K562 (cell line): ENCODE data around the gene PTPRE.

Experiments used
- BRD4 ChIP-seq: fragments of 200-600 bp; sonication (generic); IDR thresholded peaks from 2 replicates; pipeline ENCODE4 v1.6.1; 2017; ENCODE audit warnings: inconsistent platforms
- HMG20B ChIP-seq: fragments of 250-450 bp; sonication (Bioruptor Pico); IDR thresholded peaks from 2 replicates; pipeline ENCODE4 v1.5.0; 2021; ENCODE audit warnings: mild to moderate bottlenecking
- NR2C2 ChIP-seq, 2 experiments: fragments of 200-800 bp in 1 of 2; sonication (Bioruptor generic) in 1 of 2; sonication (generic) in 1 of 2; formaldehyde crosslinking in 1 of 2; IDR thresholded peaks; 2 replicates each; pipeline versions ENCODE4 v1.6.1 to v1.8.0; 2016 to 2022; ENCODE audit warnings: mild to moderate bottlenecking in 1 of 2, missing compliant biosample characterization in 1 of 2, missing genetic modification characterization in 1 of 2, missing genetic modification reagents in 1 of 2
- POLR2A ChIP-seq: fragments of 450-650 bp; conservative IDR thresholded peaks from 2 replicates; pipeline ENCODE4 v1.6.1; 2016
- TAF1 ChIP-seq: IDR thresholded peaks from 2 replicates; pipeline ENCODE4 v1.6.1; 2011; ENCODE audit warnings: mild to moderate bottlenecking, low read length, moderate library complexity; ENCODE audit not compliant: insufficient read depth, control insufficient read depth, severe bottlenecking; ENCODE audit errors: extremely low read depth
- TF ChIP-seq, protein P1 (sequence below): sonication (generic); formaldehyde crosslinking; IDR thresholded peaks from 2 replicates; pipeline ENCODE4 v1.8.0; 2022; ENCODE audit warnings: mild to moderate bottlenecking, missing genetic modification reagents
- TF ChIP-seq, protein P2 (sequence below): sonication (generic); formaldehyde crosslinking; IDR thresholded peaks from 2 replicates; pipeline ENCODE4 v1.8.0; 2022; ENCODE audit warnings: missing genetic modification reagents, mild to moderate bottlenecking, borderline replicate concordance
- TF ChIP-seq, protein P3 (sequence below), 2 experiments: fragments of 450-650 bp; formaldehyde crosslinking in 1 of 2; IDR thresholded peaks; 2 replicates each; pipeline versions ENCODE4 v1.4.0 to v1.6.1; 2014 to 2020; ENCODE audit warnings: mild to moderate bottlenecking in 2 of 2, borderline replicate concordance in 1 of 2, low read depth in 1 of 2

DNA sequence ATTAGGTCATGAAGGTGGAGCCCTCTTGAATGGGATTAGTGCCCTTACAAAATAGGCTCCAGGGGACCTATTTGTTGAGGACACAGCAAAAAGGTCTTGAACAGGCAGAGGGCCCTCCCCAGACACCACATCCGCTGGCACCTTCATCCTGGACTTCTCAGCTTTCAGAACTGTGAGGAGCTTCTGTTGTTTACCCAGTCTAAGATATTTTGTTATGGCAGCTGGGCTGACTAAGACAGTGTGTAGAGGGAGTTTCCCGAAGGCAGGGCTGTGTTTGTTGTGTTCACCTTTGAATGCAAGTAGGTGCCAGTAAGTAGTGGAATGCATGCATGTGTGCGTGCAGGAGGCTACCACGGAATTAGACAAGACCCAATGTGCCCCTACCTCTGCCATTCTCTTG, 106.7 kb downstream of the PTPRE start:
- TF ChIP-seq, protein P1, sequence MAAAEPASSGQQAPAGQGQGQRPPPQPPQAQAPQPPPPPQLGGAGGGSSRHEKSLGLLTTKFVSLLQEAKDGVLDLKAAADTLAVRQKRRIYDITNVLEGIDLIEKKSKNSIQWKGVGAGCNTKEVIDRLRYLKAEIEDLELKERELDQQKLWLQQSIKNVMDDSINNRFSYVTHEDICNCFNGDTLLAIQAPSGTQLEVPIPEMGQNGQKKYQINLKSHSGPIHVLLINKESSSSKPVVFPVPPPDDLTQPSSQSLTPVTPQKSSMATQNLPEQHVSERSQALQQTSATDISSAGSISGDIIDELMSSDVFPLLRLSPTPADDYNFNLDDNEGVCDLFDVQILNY (CRISPR knock-in tag): no peak
- TF ChIP-seq POLR2A (no peak), BRD4 (no peak), TAF1 (no peak), HMG20B (CRISPR knock-in tag) (no peak), NR2C2 (CRISPR knock-in tag; IDR thresholded peaks at IDR 0.05) (no peak), NR2C2 (tag; IDR thresholded peaks at IDR 0.05) (no peak)
- TF ChIP-seq, protein P2, sequence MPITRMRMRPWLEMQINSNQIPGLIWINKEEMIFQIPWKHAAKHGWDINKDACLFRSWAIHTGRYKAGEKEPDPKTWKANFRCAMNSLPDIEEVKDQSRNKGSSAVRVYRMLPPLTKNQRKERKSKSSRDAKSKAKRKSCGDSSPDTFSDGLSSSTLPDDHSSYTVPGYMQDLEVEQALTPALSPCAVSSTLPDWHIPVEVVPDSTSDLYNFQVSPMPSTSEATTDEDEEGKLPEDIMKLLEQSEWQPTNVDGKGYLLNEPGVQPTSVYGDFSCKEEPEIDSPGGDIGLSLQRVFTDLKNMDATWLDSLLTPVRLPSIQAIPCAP (CRISPR knock-in tag): no peak
- TF ChIP-seq, protein P3, sequence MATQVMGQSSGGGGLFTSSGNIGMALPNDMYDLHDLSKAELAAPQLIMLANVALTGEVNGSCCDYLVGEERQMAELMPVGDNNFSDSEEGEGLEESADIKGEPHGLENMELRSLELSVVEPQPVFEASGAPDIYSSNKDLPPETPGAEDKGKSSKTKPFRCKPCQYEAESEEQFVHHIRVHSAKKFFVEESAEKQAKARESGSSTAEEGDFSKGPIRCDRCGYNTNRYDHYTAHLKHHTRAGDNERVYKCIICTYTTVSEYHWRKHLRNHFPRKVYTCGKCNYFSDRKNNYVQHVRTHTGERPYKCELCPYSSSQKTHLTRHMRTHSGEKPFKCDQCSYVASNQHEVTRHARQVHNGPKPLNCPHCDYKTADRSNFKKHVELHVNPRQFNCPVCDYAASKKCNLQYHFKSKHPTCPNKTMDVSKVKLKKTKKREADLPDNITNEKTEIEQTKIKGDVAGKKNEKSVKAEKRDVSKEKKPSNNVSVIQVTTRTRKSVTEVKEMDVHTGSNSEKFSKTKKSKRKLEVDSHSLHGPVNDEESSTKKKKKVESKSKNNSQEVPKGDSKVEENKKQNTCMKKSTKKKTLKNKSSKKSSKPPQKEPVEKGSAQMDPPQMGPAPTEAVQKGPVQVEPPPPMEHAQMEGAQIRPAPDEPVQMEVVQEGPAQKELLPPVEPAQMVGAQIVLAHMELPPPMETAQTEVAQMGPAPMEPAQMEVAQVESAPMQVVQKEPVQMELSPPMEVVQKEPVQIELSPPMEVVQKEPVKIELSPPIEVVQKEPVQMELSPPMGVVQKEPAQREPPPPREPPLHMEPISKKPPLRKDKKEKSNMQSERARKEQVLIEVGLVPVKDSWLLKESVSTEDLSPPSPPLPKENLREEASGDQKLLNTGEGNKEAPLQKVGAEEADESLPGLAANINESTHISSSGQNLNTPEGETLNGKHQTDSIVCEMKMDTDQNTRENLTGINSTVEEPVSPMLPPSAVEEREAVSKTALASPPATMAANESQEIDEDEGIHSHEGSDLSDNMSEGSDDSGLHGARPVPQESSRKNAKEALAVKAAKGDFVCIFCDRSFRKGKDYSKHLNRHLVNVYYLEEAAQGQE (IDR thresholded peaks at IDR 0.05; ENCODE audit: borderline replicate concordance): no peak
- TF ChIP-seq, protein P3 (CRISPR knock-in tag; IDR thresholded peaks at IDR 0.05; ENCODE audit: low read depth): no peak
